Stomach smooth muscle (tissue), 2 donors: ENCODE measurements around the gene SYTL3.
"Not testable (repeated sequence)": the region's sequence is repeated elsewhere in the genome, so short reads cannot be mapped to it uniquely, and the experiment has no call there.

Source experiments
- H3K27ac ChIP-seq: one replicate; pipeline ENCODE4 v1.7.0; 2013; ENCODE audit warnings: mild to moderate bottlenecking, low read length, inconsistent platforms
- H3K27me3 ChIP-seq, 2 donors: one replicate each; pipeline ENCODE4 v1.7.0; 2013; ENCODE audit warnings: low read length in 2 of 2; ENCODE audit not compliant: insufficient read depth in 2 of 2, control insufficient read depth in 1 of 2
- H3K36me3 ChIP-seq, 2 donors: one replicate each; pipeline ENCODE4 v1.7.0; 2013; ENCODE audit warnings: low read length in 2 of 2; ENCODE audit not compliant: control insufficient read depth in 2 of 2, insufficient read depth in 2 of 2
- H3K4me1 ChIP-seq: one replicate; pipeline ENCODE4 v1.7.0; 2013; ENCODE audit warnings: low read length; ENCODE audit not compliant: control insufficient read depth, insufficient read depth
- H3K4me3 ChIP-seq, 2 donors: one replicate each; pipeline ENCODE4 v1.7.0; 2013; ENCODE audit warnings: low read length in 2 of 2
- H3K9ac ChIP-seq, 2 donors: one replicate each; pipeline ENCODE4 v1.7.0; 2013; ENCODE audit warnings: low read length in 2 of 2, mild to moderate bottlenecking in 1 of 2
- H3K9me3 ChIP-seq, 2 donors: one replicate each; pipeline ENCODE4 v1.7.0; 2013; ENCODE audit warnings: low read length in 2 of 2; ENCODE audit not compliant: control insufficient read depth in 2 of 2
- donor health status: healthy.
- donor health status: Pancreatic carcinoma.

Gene SYTL3

DNA sequence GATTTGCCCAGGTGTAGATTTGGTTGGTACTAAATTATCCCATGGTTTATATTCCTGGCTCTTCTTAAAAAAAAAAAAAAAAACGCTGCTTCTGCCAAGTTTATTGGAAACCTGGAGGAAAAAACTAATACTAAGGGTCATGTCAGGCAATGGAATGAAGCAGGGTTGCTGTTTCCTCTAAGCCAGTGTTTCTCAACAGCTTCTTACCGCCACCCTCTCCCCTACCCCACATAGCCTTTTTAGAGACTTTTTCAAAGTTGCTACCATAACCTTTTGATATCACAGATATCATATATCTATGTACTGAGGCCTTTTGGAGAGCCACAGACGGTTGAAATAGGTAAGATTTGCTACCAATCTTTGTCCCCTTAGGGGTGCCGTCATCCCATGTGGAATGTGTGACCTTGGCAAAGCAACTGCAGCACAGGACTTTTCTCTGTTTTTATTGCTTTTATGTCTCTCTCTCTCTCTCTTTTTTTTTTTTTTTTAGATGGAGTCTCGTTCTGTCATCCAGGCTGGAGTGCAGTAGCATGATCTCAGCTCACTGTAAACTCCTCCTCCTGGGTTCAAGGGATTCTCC is 35.0 kb downstream of the SYTL3 start:
- H3K4me1 ChIP-seq = no peaks in the 10 kb centered on the region
- no peaks in the 10 kb centered on the region for H3K27me3 ChIP-seq
- no peak overlapping the region for H3K27ac ChIP-seq
- H3K9ac ChIP-seq = no peak overlapping the region
- H3K4me3 ChIP-seq = no peak overlapping the region
- peaks cover 0 to 4% of the 10 kb centered on the region in 2 donors for H3K9me3 ChIP-seq
- H3K36me3 ChIP-seq = no peaks in the 10 kb centered on the region

DNA sequence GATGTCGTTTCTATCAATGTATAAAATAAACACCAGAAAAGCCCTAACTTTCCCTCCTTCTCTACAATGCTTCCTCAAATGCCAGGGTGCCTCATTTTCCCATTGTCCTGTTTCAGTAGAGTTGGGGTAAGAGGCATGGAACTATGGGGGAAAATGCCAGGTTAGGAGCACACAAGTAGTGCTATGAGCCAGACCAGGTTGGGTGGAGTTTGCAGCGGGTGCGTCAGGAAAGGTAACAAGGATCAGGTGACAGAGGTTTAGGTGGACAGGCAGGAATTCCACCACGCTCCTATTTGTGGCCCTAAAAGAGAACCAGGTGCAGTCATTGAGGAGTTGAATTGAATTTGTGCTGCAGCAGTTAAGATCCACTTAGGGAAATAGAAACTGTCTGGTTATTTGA is 36.5 kb downstream of the SYTL3 start:
- no peaks in the 10 kb centered on the region for H3K36me3 ChIP-seq
- no peaks in the 10 kb centered on the region for H3K27me3 ChIP-seq
- H3K4me3 ChIP-seq = no peak overlapping the region
- no peak overlapping the region for H3K27ac ChIP-seq
- no peaks in the 10 kb centered on the region for H3K4me1 ChIP-seq
- peaks cover 0 to 4% of the 10 kb centered on the region in 2 donors for H3K9me3 ChIP-seq
- no peak overlapping the region for H3K9ac ChIP-seq

DNA sequence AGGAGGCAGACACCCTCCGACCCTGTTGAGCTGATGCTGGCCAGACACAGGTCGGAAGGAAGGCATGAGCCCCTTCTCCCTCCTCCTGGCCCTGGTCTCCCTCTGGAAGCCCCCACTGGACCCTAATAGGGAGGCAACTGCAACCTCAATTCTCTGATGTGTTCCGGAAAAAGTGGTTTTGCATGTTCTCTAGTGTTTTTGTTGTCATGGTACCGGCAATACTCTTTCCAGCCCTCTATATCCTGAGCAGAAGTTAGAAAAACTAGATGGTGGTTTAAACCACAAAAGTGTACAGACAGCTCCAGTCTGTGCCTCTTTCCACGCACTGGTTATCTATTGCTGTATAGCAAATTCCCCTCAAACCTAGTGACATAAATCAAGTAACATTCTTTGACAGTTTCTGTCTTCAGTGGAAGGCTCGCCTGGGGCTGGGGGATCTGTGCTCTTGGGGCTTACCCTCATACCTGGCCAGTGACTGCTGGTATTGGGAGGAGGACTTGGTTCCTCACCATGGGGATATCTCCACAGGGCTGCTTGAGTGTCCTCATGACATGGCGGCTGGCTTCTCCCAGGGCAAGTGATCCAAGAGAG is 37.0 kb downstream of the SYTL3 start:
- H3K4me1 ChIP-seq = no peaks in the 10 kb centered on the region
- H3K27ac ChIP-seq = no peak overlapping the region
- no peak overlapping the region for H3K9ac ChIP-seq
- H3K36me3 ChIP-seq = no peaks in the 10 kb centered on the region
- H3K27me3 ChIP-seq = no peaks in the 10 kb centered on the region
- peaks cover 0 to 4% of the 10 kb centered on the region in 2 donors for H3K9me3 ChIP-seq
- H3K4me3 ChIP-seq = no peak overlapping the region

DNA sequence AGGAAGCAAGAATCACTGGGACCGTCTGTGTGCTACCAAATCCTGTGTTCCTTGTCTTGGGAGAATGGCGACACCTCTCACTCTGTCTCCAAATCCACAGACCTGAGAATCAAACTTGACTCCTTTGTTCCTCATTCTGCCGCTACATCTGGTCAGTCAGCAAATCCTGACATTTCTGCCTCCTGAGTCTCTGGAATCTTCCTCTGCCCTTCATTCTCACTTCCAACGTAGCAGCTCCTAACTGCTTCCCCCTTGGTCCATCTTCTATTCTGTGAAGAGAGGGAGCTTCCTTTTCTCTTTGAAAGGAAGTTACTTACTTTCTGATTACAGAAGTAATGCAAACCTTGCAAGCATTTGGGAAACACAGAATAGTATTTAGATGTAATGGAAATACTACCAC is 37.7 kb downstream of the SYTL3 start:
- Histone ChIP-seq H3K27me3 (no peaks in the 10 kb centered on the region), H3K27ac (no peak overlapping the region), H3K36me3 (no peaks in the 10 kb centered on the region), H3K9me3 (peaks cover 0 to 4% of the 10 kb centered on the region in 2 donors), H3K4me3 (no peak overlapping the region), H3K4me1 (no peaks in the 10 kb centered on the region), H3K9ac (no peak overlapping the region)

GRCh38 chr6:158688860-158689259 is 39.0 kb downstream of the SYTL3 start:
- H3K4me3 ChIP-seq = no peak overlapping the region
- H3K9me3 ChIP-seq = peaks cover 0 to 4% of the 10 kb centered on the region in 2 donors
- H3K27ac ChIP-seq = no peak overlapping the region
- H3K9ac ChIP-seq = no peak overlapping the region
- no peaks in the 10 kb centered on the region for H3K4me1 ChIP-seq
- no peaks in the 10 kb centered on the region for H3K36me3 ChIP-seq
- no peaks in the 10 kb centered on the region for H3K27me3 ChIP-seq

- Histone ChIP-seq H3K36me3 (no peaks in the 10 kb centered on the region), H3K9ac (no peak overlapping the region), H3K27ac (no peak overlapping the region), H3K4me1 (no peaks in the 10 kb centered on the region), H3K4me3 (no peak overlapping the region), H3K9me3 (no peaks in the 10 kb centered on the region), H3K27me3 (no peaks in the 10 kb centered on the region)
These were observed 45.1 kb downstream of the SYTL3 start for GRCh38 chr6:158694913-158695312.

DNA sequence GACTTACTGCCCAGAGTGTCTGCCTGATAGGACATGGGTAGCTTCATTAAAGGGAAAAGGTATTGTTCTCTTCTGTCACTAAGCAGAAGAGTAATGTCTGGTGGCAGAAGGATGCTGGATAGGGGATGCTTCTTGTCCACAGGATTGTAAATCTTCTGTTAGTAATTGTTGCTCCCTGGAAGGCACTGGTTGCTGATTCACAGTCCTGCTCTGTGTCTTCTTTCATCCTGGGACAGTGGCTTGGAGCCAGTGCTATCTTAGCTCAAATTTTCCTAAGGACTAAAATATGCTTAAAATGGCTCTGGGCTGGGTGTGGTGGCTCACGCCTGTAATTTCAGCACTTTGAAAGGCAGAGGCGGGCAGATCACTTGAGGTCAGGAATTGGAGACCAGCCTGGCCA is 48.0 kb downstream of the SYTL3 start:
- Histone ChIP-seq H3K36me3 (no peaks in the 10 kb centered on the region), H3K9me3 (no peaks in the 10 kb centered on the region), H3K27me3 (no peaks in the 10 kb centered on the region), H3K4me3 (no peak overlapping the region), H3K4me1 (no peaks in the 10 kb centered on the region), H3K27ac (no peak overlapping the region), H3K9ac (no peak overlapping the region)

GRCh38 chr6:158698931-158699330 is 49.1 kb downstream of the SYTL3 start:
- peaks cover 1% of the 10 kb centered on the region for H3K4me1 ChIP-seq
- H3K9me3 ChIP-seq = no peaks in the 10 kb centered on the region
- H3K27ac ChIP-seq = no peak overlapping the region
- no peaks in the 10 kb centered on the region for H3K36me3 ChIP-seq
- H3K9ac ChIP-seq = no peak overlapping the region
- no peak overlapping the region for H3K4me3 ChIP-seq
- no peaks in the 10 kb centered on the region for H3K27me3 ChIP-seq

DNA sequence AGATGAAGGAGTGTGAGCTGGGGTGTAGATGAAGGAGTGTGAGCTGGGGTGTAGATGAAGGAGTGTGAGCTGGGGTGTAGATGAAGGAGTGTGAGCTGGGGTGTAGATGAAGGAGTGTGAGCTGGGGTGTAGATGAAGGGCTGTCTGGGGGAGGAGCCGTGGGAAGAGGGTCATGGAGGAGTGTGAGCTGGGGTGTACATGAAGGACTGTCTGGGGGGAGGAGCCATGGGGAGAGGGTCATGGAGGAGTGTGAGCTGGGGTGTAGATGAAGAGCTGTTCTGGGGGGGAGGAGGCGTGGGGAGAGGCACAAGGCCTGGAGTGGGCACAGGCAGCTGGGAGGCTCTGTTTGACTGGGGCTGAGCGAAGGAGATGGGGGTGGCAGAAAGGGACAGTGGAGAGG is 51.4 kb downstream of the SYTL3 start:
- H3K27ac ChIP-seq, H3K9me3 ChIP-seq, H3K36me3 ChIP-seq, H3K27me3 ChIP-seq, H3K9ac ChIP-seq, H3K4me3 ChIP-seq: not testable (repeated sequence)
- peaks cover 21% of the 10 kb centered on the region for H3K4me1 ChIP-seq

DNA sequence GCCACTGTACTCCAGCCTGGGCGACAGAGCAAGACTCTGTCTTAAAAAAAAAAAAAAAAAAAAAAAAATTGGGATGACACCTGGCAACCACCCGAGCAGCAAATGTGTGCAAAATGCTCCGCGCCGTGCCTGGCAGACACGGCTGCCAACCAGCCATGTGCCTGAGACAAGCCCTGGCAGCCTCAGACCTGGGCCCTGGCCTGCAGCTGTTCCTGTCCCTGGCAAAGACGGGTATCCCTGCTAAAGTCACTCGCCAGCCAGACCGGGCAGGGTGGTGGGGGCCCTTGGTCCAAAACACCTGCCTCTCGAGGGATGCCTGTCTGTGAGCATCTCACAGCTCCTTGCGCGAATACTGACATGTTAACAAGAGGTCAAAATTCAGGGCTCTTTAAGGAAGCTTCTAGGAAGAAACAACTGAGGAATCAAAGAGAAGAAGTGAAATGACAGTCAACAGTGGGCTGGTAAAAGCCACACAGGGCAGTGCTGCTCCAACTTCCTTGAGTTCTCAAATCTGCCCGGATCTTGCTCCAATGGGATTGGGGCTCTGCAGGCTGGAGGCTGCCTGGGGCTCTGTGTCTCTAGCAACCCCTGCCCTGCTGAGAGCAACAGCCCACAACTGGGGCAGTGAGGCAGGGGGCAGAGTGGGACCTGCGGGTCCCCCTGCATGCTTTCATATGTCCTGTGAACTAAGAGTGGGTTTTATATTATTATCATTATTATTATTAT is 53.4 kb downstream of the SYTL3 start:
- Histone ChIP-seq H3K27ac (no peak overlapping the region), H3K9me3 (no peaks in the 10 kb centered on the region), H3K4me3 (no peak overlapping the region), H3K9ac (no peak overlapping the region), H3K27me3 (no peaks in the 10 kb centered on the region), H3K36me3 (no peaks in the 10 kb centered on the region), H3K4me1 (peaks cover 31% of the 10 kb centered on the region)
